ENCODE results near the gene CDKAL1.
"Not testable (repeated sequence)": the region's sequence is repeated elsewhere in the genome, so short reads cannot be mapped to it uniquely, and the experiment has no call there.

The CDKAL1 gene

GRCh38 chr6:21228876-21229460, 694.7 kb downstream of the CDKAL1 start:
- no peak for DNase-seq (ENCODE audit: low read depth in 1 of 2, low spot score in 1 of 2)

GRCh38 chr6:21230536-21230935, 696.3 kb downstream of the CDKAL1 start:
- DNase-seq (ENCODE audit: low read depth in 1 of 2, low spot score in 1 of 2) = no peak

GRCh38 chr6:21235162-21235561, 700.9 kb downstream of the CDKAL1 start:
- no peak for DNase-seq (ENCODE audit: low read depth in 1 of 2, low spot score in 1 of 2)

- DNase-seq (ENCODE audit: low read depth in 1 of 2, low spot score in 1 of 2) = no peak
These were observed 704.0 kb downstream of the CDKAL1 start for GRCh38 chr6:21238208-21238607.

GRCh38 chr6:21240709-21241108, 706.5 kb downstream of the CDKAL1 start:
- no peak for DNase-seq (ENCODE audit: low read depth in 1 of 2, low spot score in 1 of 2)

- no peak for DNase-seq (ENCODE audit: low read depth in 1 of 2, low spot score in 1 of 2)
These were observed 707.2 kb downstream of the CDKAL1 start for GRCh38 chr6:21241231-21242130.

GRCh38 chr6:21244897-21245470, 710.7 kb downstream of the CDKAL1 start:
- DNase-seq (ENCODE audit: low read depth in 1 of 2, low spot score in 1 of 2) = no peak

- DNase-seq (ENCODE audit: low read depth in 1 of 2, low spot score in 1 of 2) = no peak
These were observed 711.2 kb downstream of the CDKAL1 start for GRCh38 chr6:21245488-21245887.

- no peak for DNase-seq (ENCODE audit: low read depth in 1 of 2, low spot score in 1 of 2)
These were observed 711.8 kb downstream of the CDKAL1 start for GRCh38 chr6:21246075-21246474.

GRCh38 chr6:21254460-21254859, 720.2 kb downstream of the CDKAL1 start:
- DNase-seq (ENCODE audit: low read depth in 1 of 2, low spot score in 1 of 2) = not testable (repeated sequence)

- no peak for DNase-seq (ENCODE audit: low read depth in 1 of 2, low spot score in 1 of 2)
These were observed 721.9 kb downstream of the CDKAL1 start for GRCh38 chr6:21256197-21256596.

- DNase-seq (ENCODE audit: low read depth in 1 of 2, low spot score in 1 of 2) = no peak
These were observed 722.9 kb downstream of the CDKAL1 start for GRCh38 chr6:21257125-21257524.

GRCh38 chr6:21258665-21259064, 724.4 kb downstream of the CDKAL1 start:
- DNase-seq (ENCODE audit: low read depth in 1 of 2, low spot score in 1 of 2) = no peak

GRCh38 chr6:21259660-21260059, 725.4 kb downstream of the CDKAL1 start:
- DNase-seq (ENCODE audit: low read depth in 1 of 2, low spot score in 1 of 2) = no peak

GRCh38 chr6:21262504-21262903, 728.2 kb downstream of the CDKAL1 start:
- no peak for DNase-seq (ENCODE audit: low read depth in 1 of 2, low spot score in 1 of 2)

GRCh38 chr6:21263531-21264287, 729.5 kb downstream of the CDKAL1 start:
- DNase-seq (ENCODE audit: low read depth in 1 of 2, low spot score in 1 of 2) = no peak

GRCh38 chr6:21264288-21265033, 730.2 kb downstream of the CDKAL1 start:
- DNase-seq (ENCODE audit: low read depth in 1 of 2, low spot score in 1 of 2) = no peak

GRCh38 chr6:21265034-21265729, 730.9 kb downstream of the CDKAL1 start:
- DNase-seq (ENCODE audit: low read depth in 1 of 2, low spot score in 1 of 2) = no peak

GRCh38 chr6:21265730-21266044, 731.4 kb downstream of the CDKAL1 start:
- DNase-seq (ENCODE audit: low read depth in 1 of 2, low spot score in 1 of 2) = no peak

- DNase-seq (ENCODE audit: low read depth in 1 of 2, low spot score in 1 of 2) = no peak
These were observed 736.5 kb downstream of the CDKAL1 start for GRCh38 chr6:21270636-21271201.

Measured in activated CD4-positive, alpha-beta T cell treated with anti-CD3 and anti-CD28 coated beads, Interleukin-2, amount 50 U/mL, for 24 hours (primary cell).